GM18498 (cell line): ENCODE data around the gene PSMD1.
"Not testable (repeated sequence)": the region's sequence is repeated elsewhere in the genome, so short reads cannot be mapped to it uniquely, and the experiment has no call there.

Experiments used
- ATAC-seq: cut with Tn5 transposase; IDR thresholded peaks from one replicate; pipeline ENCODE4 v1.9.1; 2021; ENCODE audit warnings: mild to moderate bottlenecking, moderate library complexity; ENCODE audit not compliant: unreplicated experiment

The PSMD1 gene

GRCh38 chr2:231181860-231182512 lies 125.3 kb downstream of the PSMD1 start:
- peak; percentile 52 for ATAC-seq

DNA sequence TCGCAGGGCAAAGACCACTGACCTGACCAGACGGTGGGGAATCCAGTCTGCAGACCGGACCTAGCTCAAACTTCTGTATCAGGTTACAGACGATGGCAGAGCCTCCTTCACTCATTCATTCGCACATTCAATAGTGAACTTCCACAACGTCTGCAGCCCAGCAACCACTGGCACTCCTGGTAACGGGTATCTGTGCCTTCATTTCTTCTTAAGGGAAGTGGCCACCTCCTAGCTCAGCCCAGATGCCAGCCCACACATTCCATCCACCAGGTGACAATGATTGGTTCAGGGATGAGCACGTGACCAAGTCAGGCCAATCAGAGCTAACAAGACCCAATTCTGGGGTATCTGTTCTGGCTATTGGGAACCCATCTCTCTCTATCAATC lies 125.8 kb downstream of the PSMD1 start:
- ATAC-seq = no peak

DNA sequence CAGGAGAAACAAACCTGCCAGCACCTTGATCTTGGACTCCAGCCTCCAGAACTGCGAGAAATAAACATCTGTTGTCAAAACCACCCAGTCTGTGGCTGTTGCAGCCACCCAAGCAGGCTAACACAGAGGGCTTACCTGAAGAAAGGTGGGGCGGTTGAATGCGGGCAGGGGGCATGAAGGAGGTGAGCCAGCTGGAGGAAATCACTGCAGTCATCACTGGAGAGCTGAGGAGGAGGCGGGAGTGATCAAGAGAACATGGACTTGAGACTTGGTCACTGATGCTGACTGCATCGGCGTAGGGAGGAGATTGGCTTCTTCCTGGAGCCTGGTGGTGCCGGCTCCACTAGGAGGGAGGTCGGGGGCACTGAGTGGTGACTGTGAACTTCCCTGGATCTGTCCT lies 127.2 kb downstream of the PSMD1 start:
- no peak for ATAC-seq

- no peak for ATAC-seq
Observed at GRCh38 chr2:231184319-231184718, 127.7 kb downstream of the PSMD1 start.

GRCh38 chr2:231185050-231185725 lies 128.5 kb downstream of the PSMD1 start:
- ATAC-seq = no peak

DNA sequence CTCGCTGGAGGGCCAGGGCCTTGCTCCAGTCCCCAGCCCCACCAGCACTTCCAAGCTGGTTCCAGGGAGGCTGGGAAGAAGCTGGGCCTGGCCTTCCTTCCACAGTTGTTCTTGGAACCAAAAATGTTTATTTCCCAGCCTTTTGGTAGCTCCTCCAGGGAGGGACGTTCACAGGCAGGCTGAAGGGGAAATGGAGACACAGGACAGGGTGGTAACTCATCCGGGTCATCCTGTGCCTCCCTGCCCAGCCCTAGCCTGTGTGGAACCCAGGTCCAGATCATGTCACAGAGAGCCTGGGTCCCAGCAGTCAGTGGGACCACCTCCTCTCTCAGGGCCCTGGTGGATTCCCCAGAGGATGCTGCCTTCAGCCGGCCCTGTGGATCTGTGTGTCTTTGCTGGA lies 129.2 kb downstream of the PSMD1 start:
- ATAC-seq = no peak

GRCh38 chr2:231186325-231186724 lies 129.7 kb downstream of the PSMD1 start:
- no peak for ATAC-seq

GRCh38 chr2:231187736-231188505 lies 131.3 kb downstream of the PSMD1 start:
- no peak for ATAC-seq

DNA sequence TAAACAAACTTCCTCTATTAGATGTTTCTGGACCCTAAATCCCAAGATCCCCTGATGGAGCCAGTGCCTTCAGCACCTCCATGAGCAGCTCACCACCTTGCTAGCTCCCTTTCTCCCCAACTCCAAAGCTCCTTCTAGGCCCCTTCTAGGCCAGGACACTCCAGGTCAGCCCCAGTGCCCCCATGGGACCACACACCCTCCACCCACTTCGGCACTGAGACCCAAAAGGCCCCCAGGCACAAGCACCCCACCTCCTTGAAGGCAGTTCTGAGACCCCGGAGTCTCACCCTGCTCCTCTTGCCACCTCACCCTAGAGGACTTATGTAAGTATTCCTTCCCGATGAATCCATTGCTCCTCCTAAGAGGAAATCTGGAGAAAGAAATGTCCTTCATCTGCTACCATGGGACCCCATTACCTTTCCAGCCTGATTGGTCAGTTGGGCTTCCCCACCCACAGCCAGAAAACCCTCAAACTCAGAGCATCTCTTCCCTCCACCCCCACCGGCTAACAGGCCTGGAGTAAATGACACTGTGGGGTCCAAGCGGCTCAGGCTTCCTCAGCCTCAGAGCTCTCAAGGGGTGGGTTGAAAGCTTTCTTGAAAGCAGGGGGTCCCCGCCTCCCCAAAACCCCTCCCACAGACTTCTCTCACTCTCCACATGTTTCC lies 132.0 kb downstream of the PSMD1 start:
- no peak for ATAC-seq

- ATAC-seq = no peak
Observed at GRCh38 chr2:231189171-231189530, 132.5 kb downstream of the PSMD1 start.

DNA sequence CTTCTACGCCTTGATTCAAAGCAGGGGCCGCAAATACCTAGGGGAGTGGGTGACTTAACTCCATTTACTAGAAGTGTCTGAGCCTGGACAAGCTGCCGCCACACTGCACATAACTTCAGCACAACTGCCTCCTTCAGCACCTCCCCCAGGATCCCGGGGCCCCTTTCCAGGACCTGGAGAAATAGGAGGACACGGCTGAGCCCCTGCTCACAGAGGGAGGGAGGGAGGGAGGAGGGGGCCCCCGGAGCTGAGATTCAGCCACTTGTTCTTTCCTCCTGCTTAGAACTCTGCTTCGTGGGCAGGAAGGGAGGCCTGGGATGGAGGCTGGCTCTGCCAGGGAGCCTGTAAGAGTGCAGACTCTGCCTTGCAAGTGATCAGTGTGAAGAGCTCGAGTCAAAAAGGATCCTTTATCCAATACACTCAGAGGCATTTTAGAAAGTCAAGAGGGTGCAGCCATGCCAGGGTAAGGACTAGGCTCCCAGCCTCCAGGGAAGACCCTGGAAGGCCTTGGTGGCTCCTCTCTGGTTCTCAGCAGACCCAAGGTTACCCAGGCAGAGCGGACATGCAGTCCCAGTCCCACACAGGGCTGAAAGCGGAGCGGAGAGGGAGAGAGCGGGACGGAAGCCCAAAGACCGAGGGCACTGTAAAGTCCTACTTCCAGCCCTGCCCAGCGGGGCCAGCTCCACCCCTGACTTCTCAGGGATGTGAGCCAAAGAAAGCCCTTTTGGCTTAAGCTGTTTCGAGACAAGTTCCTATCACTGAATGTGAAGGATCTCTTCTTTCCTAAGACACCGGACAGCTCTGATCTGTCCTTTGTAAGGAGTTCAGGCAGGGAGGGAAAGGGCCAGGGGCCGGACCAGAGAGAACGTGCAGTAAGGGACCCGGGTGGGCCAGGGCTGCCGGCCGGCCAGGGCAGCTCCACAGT lies 133.2 kb downstream of the PSMD1 start:
- no peak for ATAC-seq

GRCh38 chr2:231190531-231191197 lies 134.0 kb downstream of the PSMD1 start:
- ATAC-seq = no peak

GRCh38 chr2:231191896-231192872 lies 135.5 kb downstream of the PSMD1 start:
- ATAC-seq = no peak

DNA sequence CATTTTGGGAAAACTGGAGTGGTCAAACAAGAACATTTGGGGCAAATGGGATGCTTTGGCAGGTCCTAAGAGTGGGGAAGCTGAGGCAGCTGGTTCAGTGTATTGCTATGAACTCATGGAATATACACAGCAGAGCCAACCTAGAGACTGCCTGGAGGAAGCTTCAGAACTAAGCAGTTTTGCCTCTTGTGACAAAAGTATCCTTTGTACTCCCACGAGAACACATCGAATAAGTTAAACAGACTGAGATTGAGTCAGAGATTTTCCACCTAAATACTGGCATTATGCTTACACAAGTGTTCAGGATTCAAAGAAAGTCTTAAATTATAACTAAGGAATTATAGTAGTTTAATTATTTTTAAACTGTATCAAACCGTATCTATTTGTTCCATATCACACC lies 136.5 kb downstream of the PSMD1 start:
- no peak for ATAC-seq

- no peak for ATAC-seq
Observed at GRCh38 chr2:231196592-231196991, 139.9 kb downstream of the PSMD1 start.

DNA sequence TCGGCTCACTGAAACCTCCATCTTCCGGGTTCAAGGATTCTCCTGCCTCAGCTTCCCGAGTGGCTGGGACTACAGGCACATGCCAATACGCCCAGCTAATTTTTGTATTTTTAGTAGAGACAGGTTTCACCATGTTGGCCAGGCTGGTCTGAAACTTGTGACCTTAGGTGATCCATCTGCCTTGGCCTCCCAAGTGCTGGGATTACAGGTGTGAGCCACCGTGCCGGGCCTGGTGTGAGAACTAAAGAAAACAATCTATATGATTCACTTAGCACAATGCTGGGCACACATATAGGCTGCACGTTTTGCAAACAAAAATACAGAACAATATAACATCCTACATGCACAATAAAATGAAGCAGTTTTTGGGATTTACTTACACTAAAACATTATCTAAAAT lies 140.5 kb downstream of the PSMD1 start:
- ATAC-seq = not testable (repeated sequence)

DNA sequence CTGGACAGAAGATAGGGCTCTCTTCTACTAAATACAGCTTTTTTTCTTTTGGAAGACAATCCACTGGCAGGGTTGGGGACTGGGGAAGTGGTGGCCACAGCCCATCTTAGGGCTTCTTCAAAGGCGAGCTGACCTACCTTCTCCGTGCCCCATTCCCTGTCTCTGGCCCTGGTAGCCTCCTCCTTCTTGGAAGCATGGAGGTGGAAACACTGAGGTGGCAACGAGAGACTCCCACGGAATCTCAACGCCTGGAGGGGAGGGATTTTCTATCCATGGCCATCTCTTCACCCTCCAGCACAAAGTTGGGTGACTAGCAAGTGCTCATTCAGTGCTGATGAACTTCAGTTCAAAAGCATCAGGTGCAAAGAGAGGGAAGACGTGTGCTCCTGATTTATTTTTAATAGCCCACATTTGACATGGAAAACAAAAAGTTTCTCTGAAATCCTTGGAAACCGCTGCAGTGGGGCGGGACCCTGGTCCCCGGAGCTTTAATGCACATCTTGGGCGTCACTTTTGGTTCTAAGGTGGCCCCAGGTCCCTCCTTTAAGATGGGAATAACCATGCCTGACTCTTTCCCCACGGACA lies 141.1 kb downstream of the PSMD1 start:
- ATAC-seq = no peak
